Activated CD8-positive, alpha-beta memory T cell treated with anti-CD3 and anti-CD28 coated beads, Interleukin-2, amount 50 U/mL, for 1 hour (primary cell): ENCODE data around the gene GRM1.

ENCODE experiments used
- DNase-seq: peaks from one replicate; pipeline ENCODE4 v3.0.0-alpha.2; 2020; ENCODE audit errors: extremely low read depth

Gene GRM1

DNA sequence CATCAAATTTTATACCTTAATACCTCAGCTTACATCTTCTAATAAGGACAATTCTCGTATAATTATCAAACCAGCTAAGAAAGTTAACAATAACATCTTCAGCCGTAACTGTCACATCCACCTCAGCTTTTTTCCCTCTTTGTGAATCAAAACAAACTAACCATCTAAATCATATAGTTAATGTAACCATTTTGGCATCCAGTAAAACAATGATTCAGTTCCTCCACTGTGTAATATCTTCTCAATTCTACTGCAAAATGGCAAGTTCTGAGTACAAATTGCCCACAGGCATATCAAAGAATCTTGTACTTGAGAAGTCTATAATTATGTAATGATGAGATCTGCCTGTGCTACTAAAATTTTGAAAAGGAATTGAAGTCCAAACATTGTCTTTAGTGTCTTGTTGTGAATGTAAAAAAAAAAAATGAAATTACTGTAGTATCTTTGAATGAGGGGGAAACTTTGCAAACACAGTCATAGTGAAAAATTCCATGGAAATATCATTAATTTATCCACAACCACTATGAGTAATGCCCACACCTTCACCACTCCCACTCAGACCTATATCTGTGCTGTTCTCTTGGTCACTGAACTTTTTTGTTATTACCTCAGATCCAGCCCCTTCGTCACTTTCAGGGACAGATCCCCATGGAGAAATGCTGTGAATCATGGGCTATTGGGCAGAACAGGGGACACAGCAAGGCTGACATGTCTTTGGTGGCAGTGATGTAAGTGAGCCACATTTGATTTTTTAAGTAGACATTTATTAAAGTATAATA, 336.1 kb downstream of the GRM1 start:
- no peak for DNase-seq

DNA sequence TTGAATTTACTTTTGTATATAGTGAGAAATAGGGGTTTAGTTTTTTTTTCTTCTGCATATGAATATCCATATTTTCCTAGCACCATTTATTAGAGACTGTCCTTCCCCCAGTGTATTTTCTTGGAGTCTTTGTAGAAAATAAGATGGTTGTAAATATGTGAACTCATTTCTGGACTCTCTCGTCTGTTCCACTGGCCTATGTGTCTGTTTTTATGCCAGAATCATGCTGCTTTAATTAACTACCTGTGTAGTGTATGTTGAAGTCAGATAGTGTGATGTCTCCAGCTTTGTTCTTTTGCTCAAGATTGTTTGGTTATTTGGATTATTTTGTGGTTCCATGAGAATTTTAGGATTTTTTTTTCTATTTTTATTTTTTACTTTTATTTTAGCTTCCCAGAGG, 338.2 kb downstream of the GRM1 start:
- no peak for DNase-seq

DNA sequence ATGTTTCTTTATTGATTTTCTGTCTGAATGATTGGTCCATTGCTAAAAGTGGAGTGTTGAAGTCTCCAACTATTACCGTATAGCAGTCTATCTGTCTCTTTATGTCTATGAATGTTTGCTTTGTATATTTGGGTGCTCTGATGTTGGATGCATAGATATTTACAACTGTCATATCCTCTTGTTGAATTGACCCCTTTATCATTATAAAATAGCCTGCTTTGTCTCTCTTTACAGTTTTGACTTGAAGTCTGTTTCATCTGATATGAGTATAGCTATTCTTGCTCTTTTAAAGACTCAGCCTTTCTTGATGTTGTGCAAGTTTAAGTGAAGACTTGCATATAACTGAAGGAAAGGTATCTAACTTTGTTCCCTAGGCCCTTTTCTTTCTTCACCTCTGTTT, 341.0 kb downstream of the GRM1 start:
- no peak for DNase-seq

DNA sequence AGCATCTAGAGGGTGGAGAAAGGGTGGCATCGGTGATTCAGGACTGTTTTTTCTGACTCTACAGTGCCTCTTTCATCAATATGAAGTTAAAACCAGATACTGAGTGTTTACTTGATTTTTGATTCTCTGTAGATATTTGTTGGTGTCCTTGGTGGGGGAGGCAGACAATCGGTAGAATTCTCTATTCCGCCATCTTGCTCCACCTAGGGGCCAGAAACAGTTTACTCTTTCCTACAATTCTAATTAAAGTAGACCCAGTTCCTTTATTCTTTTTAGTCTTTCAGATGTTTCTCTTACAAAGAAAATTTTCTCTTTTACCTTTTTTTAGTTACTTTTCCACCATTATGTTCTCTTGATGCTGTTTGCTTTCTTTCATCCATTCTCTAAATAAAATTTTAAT, 352.6 kb downstream of the GRM1 start:
- no peak for DNase-seq

DNA sequence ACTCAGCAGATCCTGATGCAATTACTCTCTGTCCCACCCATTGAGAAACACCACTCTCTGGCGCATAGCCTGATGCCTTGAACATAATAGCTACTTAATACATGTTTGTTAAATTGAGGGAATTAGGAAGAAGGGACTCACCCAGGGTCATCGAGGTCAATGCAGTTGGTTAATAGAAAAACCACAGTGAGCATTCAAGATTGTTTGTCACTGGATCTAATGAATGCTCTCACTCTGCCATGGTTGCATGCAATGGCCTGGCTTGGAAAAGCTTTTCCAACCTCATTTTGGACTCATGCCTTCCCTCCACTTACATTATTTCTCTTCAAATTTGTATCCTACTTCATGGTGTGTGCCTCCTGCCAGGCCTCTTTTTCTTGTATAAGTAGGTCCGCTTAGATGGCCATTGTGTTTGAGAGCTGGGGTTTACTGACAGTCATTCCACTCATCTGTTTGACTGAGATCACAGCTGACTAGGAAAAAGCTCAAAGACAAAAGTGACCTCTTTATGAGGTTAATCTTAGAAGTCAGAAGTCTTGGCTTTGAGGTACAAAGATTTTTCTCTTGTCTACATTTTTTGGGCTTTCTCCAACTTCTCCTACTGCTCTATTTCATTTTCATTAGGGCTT, 360.0 kb downstream of the GRM1 start:
- DNase-seq = no peak

GRCh38 chr6:146389740-146390139, 360.9 kb downstream of the GRM1 start:
- DNase-seq = no peak

DNA sequence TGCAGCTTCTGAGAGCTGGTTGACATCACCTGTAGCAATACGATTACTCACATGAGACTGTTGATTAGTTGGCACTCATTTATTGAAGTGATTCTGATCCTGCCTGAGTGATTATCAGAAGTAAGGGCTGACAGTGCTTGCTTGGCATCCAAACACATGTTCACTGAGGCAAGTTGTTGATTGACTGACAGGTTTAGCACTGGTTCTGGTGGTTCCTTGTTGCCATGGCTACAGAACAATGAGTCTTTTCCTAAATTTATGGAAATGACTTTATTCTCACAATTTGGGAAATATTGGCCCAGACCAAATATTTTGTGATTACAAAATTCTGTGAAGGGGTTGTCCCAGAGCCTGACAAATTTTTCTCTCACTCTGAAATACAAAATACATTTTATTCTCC, 368.8 kb downstream of the GRM1 start:
- DNase-seq = no peak

- no peak for DNase-seq
Observed at GRCh38 chr6:146402476-146402875, 373.6 kb downstream of the GRM1 start.

- DNase-seq = no peak
Observed at GRCh38 chr6:146408583-146408982, 379.7 kb downstream of the GRM1 start.

DNA sequence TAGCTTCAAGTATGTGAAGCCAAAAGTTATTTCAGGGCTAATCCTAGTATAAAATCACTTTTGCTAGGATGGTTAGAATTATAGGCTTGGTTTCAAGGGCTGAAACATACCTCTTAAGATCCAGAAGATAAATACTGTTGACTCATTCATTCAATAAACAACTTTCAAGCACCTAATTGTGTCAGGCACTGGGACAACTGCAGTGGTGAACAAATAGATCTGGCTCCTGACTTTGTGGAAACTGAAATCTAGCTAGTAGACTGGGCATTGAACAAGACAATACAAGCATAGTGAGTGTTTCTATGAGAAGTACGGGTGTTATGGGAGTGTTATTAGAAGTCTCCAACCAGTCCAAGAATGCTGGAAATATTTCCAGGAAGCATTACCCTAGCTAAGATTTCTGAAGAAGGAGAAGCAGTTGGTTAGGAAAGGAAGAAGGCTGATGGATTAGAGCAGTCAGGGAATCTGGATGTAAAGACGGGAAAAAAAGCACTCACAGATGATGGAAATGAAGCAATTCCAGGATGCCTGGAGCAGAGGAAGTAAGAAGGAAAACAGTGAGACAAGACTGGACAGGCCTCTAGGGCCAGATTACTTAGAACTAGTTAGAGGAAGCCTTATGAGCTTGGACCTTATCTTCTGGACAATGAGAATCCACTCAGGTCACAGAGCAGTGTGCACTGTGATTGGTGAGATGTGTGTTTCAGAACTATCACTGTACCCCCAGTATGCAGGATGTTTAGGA, 382.2 kb downstream of the GRM1 start:
- no peak for DNase-seq

DNA sequence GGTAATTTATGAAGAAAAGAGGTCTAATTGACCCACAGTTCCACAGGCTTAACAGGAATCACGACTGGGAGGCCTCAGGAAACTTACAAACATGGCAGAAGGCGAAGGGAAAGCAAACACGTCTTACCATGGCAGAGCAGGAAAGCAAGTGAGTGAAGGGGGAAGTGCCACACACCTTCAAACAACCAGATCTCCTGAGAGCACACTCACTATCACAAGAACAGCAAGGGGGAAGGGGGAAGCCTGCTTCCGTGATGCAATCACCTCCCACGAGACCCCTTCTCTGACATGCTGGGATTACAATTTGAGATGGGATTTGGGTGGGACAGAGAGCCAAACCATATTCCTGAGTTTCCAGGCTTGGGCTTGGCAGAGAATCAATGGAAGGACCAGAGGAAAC, 390.7 kb downstream of the GRM1 start:
- no peak for DNase-seq

DNA sequence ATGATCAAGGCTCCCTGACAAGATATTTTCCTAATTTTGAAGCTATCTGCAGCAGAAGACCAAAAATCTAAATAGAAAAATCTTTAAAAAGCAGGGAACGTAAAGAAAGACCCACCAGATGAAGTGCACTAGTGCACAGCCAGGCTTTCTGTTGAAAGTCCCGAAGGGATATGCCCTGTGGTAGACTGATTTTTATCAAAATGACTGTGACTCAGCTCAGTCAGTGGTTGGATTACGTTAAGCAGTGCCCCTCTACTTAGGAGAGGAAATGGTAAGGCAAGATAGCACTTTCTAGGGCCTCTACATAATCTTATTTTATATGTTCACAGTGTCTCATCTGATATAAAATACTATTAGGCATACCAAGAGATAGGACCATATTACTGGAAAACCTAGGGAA, 391.4 kb downstream of the GRM1 start:
- DNase-seq = no peak

- no peak for DNase-seq
Observed at GRCh38 chr6:146422789-146423375, 394.0 kb downstream of the GRM1 start.

GRCh38 chr6:146423452-146423851, 394.6 kb downstream of the GRM1 start:
- no peak for DNase-seq

DNA sequence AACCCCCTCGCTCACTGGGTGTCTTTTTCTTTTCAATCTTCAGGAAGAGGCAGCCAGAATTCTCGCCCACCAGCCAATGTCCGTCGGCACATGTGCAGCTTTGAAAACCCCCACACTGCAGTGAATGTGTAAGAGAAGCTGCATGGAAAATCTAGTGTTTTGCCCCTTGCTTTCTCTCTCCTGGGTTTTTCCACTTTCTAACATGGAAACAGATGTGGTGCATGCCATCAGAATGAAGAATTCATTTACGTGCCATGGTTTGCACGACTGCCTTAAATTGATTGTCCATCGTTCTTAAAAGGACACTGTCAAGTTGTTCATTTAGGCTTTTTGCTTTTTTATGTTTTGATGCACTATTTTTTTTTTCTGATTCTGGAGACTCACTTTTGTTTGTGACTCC, 397.7 kb downstream of the GRM1 start:
- DNase-seq = no peak

- DNase-seq = no peak
Observed at GRCh38 chr6:146429831-146430230, 401.0 kb downstream of the GRM1 start.

GRCh38 chr6:146433881-146434731, 405.2 kb downstream of the GRM1 start:
- DNase-seq = no peak

DNA sequence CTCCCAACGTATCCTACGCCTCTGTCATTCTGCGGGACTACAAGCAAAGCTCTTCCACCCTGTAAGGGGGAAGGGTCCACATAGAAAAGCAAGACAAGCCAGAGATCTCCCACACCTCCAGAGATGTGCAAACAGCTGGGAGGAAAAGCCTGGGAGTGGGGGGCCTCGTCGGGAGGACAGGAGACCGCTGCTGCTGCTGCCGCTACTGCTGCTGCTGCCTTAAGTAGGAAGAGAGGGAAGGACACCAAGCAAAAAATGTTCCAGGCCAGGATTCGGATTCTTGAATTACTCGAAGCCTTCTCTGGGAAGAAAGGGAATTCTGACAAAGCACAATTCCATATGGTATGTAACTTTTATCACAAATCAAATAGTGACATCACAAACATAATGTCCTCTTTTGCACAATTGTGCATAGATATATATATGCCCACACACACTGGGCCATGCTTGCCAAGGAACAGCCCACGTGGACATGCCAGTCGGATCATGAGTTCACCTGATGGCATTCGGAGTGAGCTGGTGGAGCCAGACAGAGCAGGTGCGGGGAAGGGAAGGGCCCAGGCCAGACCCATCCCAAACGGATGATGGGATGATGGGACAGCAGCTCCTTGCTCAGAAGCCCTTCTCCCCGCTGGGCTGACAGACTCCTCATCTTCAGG, 406.0 kb downstream of the GRM1 start:
- DNase-seq = no peak

DNA sequence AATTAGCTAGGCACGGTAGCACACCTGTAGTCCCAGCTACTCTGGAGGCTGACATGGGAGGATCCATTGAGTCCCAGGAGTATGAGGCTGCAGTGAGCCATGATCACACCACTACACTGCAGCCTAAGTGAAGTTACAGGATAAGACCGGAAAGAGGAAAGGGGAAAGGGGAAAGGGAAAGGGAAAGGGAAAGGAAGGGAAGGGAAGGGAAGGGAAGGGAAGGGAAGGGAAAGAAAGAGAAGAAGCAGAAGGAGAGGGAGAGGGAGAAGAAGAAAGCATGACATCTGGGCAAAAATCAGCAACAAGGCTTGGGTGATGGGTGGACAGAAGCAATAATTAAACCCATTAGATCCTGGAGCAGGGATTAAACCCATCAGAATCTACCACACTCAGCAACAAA, 413.0 kb downstream of the GRM1 start:
- DNase-seq = no peak

GRCh38 chr6:146444189-146444588, 415.3 kb downstream of the GRM1 start:
- DNase-seq = no peak

DNA sequence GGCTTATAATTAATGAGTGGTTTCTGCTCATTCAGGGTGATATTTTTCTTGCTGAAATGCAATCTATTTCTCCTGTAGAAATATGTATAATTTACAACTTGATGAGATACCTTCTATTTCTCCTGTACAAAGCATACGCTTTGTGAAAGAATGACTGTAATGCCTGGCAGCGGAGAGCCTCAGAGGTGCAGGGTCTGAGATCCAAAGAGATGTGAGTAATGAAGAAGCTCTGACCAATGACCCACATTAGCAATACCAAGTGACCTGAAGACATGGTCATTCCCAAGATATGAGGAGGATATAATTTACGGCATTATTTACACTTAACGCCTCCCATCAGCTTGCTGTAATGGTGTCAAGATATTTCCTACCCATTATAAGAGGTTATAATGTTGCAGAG, 416.4 kb downstream of the GRM1 start:
- DNase-seq = no peak
